HG02852 (cell line): ENCODE results near the gene STAC.
"Not testable (repeated sequence)": the region's sequence is repeated elsewhere in the genome, so short reads cannot be mapped to it uniquely, and the experiment has no call there.

Experiments
- ATAC-seq: cut with Tn5 transposase; IDR thresholded peaks from one replicate; pipeline ENCODE4 v1.9.1; 2021; ENCODE audit warnings: mild to moderate bottlenecking, moderate library complexity; ENCODE audit not compliant: unreplicated experiment

The STAC gene

DNA sequence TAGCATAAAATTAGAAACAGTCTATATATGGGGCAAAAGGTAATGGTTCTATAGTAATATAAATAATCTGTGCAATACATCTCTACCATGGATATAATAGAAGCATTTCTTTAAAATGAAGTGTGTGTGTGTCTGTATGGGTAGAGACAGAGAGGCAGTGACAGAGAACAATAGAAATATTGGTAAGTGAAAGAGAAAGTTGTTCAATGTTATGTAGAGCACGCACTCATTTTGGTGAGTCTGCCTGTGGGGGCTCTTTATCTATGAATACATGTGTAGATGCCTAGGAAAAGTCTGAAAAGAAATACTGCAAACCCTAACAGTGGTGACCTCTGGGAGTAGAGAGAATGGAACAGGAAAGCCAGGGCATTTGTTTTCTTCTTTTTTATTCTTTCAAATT lies 182.6 kb downstream of the STAC start:
- ATAC-seq, result no peak

- no peak for ATAC-seq
These were observed 194.9 kb downstream of the STAC start for GRCh38 chr3:36575241-36575640.

DNA sequence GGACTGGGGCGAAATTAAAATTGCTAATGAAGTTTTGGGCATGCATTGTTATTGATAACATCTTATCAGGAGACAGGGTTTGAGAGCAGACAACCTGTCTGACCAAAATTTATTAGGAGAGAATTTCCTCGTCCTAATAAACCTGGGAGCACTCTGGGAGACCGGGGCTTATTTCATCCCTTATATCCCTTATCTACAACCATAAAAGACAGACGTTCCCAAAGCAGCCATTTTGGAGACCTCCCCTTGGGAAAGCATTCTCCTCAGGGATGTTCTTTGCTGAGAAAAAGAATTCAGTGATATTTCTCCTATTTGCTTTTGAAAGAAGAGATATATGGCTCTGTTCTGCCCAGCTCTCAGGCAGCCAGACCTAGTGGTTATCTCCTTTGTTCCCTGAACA lies 198.1 kb downstream of the STAC start:
- ATAC-seq, result not testable (repeated sequence)

DNA sequence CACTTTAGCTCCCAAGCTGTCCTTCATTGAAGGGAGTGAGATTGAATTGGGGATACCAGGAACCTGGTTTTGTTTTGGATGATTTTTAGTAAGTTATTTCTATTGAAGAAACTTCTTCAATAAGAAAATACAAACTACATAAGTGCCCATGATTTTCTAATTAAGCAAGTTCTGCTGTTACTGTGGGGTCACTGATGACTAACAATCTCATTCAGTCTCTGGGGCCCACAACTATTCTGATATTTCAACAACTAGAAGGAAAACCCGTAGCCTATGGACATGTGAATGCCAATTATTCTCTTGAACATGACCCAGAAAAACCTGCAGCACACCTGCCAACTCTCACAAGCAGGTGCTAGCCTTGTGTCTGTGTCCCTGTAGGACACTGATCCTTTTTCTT lies 199.4 kb downstream of the STAC start:
- ATAC-seq, result no peak

- ATAC-seq, result no peak
These were observed 200.4 kb downstream of the STAC start for GRCh38 chr3:36580716-36581115.

- no peak for ATAC-seq
These were observed 211.7 kb downstream of the STAC start for GRCh38 chr3:36591959-36592358.

DNA sequence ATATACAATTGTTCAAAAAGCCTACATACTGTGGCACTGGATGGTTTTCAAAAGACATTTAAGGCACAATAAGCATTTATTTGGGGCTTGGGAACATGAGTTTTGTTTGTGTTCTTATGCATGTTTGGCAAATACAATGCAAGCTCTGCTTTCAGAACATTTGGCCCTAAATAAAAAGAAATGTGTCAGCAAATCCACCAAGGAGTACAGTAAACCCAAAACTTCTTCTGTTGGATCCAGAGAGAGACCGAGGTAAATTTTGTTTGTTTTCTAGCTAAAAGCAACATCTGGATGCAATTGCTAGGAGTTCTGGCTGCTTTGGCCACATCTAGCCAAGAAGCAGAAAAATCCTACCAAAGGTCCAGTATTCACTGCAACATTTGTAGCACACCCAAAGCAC lies 215.2 kb downstream of the STAC start:
- no peak for ATAC-seq

GRCh38 chr3:36596419-36596818 lies 216.1 kb downstream of the STAC start:
- no peak for ATAC-seq

- ATAC-seq, result no peak
These were observed 217.1 kb downstream of the STAC start for GRCh38 chr3:36597422-36597821.
